GM18951 (cell line): Measurements from ENCODE around the gene CADPS2.

Experiments used
- POLR2A ChIP-seq: IDR thresholded peaks from 4 replicates; pipeline ENCODE4 v1.6.1; 2011; ENCODE audit warnings: mild to moderate bottlenecking; ENCODE audit not compliant: insufficient read length, insufficient read depth; ENCODE audit errors: extremely low read depth
- in situ Hi-C: fragments of 300-500 bp; cut with MboI; formaldehyde crosslinking; loops from one replicate; pipeline ENCODE4 v1.12.0; 2022; ENCODE audit warnings: low sequenced_read_pairs, mixed read lengths, inconsistent platforms; ENCODE audit not compliant: unreplicated experiment

The CADPS2 gene

DNA sequence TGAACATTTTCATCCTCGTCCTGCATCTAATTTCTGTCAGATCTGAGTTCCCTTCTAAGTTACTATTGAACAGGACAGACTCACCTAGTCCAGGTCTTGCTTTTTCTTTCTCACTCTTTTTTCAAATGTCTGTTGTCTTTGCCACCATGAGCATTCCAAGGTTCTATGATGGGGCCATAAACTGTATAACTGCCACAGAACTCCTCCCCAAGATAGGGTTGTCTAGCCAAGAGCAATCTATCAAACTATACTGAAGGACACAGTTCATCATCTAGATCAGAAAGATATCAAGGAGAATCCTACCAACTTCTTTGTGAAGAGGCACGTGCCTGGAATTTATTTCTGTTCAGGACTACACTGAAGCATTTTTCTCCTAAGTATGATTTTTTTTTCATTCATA lies 531.6 kb downstream of the CADPS2 start:
- TF ChIP-seq POLR2A, result no peak
- in situ Hi-C loops, result no loop called here

DNA sequence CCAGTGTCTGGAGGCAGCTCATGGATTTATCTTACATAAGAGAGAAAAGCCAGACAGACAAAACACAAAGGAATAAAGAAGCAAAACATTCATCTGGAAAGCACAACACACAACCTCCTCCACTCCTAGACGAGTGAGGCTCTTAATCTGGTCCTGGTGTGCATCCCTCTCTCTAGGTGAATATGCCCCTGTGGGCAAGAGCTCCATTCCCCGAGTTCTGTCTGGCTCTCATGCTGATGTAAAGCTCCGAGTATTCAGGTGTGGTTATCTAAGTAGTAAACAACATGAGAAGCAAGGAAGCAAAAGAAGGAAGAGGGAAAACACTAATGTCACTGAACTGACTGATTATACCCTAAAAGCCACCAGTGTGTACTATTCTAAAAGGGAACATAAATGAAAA lies 533.8 kb downstream of the CADPS2 start:
- TF ChIP-seq POLR2A, result no peak
- in situ Hi-C loops, result no loop called here

DNA sequence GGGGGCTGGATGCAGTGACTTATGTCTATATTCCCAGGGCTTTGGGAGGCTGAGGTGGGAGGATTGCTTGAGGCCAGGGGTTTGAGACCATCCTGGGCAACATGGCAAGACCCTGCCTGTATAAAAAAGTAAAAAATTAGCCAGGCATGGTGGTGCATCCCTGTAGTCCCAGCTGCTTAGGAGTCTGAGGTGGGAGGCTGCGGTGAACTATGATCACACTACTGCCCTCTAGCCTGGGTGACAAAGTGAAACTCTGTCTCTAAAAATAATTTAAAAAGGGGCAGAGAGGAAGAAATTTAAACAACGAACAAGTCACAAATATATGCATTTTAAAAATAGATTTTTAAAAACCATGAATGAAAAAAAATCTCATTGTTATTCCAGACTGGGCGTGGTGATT lies 535.6 kb downstream of the CADPS2 start:
- no peak for TF ChIP-seq POLR2A
- in situ Hi-C loops, result no loop called here

DNA sequence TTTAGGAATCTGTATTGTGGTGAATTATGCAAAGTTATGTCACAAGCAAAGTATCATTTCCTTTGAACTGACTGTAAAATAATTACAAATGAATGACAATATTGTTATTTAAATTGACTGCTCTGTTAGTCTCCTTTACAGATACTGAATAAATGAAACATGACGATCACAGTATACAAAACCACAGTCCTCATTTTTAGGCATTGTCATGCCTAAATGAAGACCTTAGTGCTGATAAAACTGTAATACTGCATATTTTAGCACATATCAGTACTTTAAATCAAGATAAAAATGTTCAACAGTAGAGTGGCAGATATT lies 542.0 kb downstream of the CADPS2 start:
- TF ChIP-seq POLR2A, result no peak
- in situ Hi-C loops, result no loop called here

DNA sequence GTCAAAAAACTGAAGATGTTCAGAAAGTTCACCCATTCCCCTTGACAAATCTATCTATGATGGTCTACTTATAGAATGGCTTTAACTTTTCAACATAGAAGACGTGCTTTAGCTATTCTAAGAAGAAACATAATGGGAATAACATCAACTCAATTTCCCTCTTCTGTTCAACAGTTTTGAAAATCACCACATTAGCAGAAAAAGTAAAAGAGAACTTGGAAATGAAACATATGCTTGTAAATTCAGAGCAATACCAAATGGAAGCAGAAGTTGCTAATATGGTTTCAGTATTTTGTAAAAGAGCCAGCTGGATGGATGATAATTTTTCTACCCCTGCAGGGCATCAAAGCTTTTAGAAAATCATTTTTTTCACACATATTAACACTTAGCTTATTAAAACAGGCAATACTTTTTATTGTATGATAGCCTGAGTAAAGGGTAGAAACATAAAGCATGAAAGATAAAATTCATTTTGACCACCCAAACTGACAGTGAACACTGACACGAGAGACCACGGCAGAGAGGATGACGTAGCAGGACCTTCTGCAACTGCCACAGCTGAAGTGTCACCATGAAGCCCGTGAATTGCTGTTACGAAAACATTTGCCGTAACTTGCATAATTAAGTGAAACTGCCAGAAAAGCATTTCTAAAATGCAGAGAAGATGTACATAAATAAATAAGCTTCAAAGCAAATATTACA lies 542.5 kb downstream of the CADPS2 start:
- in situ Hi-C loops, result no loop called here
- no peak for TF ChIP-seq POLR2A

DNA sequence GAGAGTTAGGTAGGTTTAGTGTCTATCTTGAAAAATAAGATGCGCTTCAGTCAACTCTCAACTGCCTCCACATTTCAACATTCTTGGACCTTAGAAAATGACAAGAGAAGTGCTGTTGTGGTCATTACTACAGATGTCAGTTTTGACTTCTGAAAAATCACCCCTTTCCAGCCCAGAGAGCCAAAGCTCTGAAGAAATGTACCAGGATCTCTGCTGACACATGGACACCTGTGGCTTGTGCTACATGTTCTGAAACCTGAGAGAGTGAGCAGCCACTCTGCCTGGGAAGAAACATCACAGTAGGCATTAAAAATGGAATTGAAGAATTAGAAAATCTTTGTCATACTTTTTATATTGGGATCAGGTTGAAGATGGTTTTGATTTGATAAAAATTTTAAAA lies 545.8 kb downstream of the CADPS2 start:
- TF ChIP-seq POLR2A, result no peak

DNA sequence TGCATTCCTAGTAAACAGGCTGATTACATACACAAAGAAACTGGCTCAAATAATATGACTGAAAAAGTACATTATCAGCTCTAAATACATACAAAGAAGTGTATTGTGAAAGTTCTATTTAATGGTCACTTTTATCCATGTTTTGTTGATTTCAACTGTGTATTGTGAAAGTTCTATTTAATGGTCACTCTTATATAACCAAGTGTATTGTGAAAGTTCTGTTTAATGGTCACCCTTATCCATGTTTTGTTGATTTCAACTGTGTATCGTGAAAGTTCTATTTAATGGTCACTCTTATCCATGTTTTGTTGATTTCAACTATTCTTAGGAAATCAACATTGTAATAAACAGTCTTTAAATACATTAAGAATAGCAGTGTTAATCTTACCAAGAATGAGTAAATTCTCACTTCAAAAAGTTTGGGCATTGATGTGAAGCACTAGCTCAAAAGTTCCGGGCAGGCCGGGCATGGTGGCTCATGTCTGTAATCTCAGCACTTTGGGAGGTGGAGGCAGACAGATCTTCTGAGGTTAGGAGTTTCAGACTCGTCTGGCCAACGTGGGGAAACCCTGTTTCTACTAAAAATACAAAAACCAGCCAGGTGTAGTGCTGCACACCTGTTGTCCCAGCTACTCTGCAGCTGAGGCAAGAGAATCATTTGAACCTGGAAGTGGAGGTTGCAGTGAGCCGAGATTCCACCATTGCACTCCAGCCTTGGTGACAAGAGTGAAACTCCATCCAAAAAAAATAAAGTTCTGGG lies 546.9 kb downstream of the CADPS2 start:
- in situ Hi-C loops, result no loop called here
- no peak for TF ChIP-seq POLR2A

More for the DNA sequence above, 545.8 kb downstream of the CADPS2 start:
- in situ Hi-C loops, result no loop called here

DNA sequence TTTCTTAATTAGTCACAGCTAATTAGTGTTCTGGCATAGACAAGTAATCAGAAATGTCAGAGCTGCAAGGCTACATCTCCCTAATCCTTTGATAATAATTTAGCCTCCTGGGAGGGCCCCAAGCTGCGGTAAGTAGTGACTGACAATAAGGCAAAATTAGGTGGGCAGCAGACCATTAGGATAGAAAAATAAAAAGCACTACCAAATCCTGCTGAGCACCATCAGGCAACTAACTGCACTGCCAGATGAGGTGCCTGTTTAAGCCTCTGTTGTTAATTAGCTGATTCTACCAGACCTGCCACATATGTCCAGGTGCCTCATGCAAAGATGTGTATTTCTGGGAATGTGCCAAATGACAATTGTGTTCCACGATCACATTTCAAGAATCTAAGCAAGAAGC lies 549.2 kb downstream of the CADPS2 start:
- in situ Hi-C loops, result no loop called here
- TF ChIP-seq POLR2A, result no peak

DNA sequence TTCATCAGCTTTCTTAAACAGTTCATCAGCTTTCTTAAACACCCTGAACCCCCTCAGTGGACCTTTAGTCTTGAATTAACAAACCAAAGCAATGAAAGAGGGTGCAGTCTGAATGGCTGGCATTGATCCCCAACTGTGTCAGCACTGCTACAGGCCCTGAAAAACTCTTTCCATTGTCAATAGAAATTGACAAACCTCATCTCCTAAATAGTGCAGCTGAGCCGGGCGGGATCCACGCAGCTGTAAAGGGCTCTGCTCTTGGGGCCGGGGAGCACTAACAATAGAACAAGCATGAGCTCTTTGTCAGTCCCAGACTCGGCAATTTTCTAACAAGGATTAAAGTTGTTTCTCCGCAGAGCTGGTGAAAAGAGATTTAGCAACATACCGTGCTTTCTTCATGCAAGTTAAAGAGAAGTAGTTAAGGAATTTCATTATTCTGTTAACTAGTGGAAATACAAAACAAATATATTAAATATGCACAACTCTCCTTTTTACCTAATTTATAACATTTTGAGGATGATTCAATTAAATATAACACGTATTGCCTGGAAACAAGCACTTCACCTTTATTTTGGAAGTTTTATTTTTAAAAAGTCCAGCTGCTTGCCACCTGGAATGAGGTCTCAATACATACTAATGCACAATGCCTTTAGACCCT lies 557.0 kb downstream of the CADPS2 start:
- in situ Hi-C loops, result no loop called here
- TF ChIP-seq POLR2A, result no peak

DNA sequence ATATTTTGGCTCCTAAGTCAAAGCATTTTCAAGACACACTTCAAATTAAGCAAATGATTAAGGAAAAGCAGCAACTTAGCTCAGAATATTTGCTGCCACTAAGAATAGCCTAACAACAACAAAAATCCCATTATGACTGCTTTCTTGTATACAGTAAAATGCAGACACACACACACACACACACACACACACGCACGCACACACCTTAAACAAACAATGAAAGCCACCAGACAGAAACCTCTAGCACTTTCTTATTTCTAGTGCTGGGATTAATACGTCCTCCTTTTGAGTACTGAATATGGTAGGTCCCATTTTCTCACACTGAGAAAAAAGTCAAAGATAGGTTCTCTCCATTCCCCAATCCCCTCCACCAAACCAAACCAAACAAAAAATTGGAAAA lies 558.3 kb downstream of the CADPS2 start:
- TF ChIP-seq POLR2A, result no peak
- in situ Hi-C loops, result no loop called here

DNA sequence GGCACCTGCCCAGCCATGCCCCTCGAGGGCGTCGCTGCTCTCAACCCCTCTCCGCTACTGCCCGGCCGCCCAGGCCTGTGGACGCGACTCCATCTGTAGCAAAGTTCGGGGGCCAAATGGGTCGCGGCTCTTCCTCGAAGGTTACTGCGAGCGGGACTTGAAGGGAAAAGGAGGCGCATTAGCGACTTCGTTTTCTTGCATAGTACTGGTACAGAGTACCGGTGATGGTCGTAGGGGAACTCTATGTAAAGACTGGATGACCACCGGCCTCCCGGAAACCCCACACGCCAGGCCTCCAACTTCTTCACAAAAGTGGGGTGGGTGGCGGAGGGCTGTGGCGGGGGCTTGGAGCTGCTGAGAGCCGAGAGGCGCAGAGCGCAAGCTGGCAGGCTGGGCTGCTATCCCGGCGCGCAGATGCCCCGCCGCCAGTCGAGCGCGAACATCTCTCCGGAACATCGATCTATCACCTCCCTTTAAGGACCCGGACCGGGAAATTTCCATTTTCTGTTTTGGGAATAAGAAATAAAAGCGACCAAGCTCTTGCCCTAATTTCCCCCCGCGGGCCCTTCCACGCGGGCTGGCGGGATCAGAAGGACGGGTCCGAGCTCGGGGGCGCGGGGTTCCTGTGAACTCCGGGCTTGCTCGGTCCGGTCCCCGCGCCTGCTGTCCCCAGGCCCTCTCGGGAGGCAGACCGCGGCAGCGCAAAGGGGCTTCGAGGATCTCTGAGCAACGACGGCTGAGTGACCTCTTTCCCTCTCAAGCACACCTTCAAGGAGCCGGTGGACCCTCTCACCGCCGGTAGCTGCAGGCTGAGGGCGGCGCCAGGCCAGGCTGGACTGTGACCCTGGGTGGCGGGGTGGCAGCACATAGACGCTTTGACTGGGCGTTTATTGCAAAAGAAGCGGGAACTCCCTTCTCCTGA lies 569.5 kb downstream of the CADPS2 start:
- in situ Hi-C loops, result no loop called here
- no peak for TF ChIP-seq POLR2A

DNA sequence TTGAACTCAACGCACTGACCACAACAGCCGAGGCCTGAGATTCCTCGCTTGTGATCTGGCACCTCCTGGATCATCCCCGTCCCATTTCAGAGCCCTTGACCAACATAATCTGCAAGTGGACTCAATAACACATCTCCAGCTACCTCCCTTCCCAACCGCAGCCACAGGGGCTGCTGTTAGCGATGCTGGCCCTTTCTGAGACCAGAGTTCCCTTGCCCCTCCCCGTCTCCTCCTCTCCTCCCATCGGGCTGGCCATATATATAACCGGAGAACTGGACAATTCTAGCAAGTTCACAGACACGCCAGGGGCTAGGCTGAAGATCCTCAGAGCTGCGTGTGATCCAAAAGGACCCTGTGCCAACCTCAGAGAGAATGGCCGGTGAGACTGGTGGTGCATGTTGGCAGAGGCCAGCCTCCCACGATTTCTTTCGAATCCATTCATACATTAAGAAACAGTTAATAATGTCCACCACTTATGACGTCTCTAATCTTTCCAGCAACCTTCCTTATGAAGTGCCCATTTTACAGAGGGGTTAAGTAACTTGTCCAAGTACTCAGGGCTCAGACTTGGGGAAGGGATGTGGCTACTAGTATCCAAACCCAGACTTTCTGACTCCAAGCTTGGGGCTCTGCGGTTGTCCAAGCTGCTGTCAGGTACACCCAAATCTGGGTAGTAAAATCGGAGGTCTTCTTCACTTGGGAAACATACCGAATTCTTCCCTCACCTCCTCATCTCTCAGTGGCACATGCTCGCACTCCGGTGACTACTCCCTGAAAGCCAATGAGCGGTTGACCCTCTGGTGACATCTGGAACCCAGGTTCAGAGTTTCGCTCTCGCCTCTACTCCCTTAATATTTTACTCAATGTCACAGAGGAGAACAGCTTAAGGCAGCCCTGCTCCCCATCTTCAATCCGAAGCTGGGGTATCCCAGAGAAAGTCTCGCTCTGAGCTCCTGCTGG lies 570.5 kb downstream of the CADPS2 start:
- in situ Hi-C loops, result no loop called here
- no peak for TF ChIP-seq POLR2A
